Activated CD4-positive, alpha-beta T cell treated with anti-CD3 and anti-CD28 coated beads for 24 hours (primary cell): ENCODE results near the gene SPDYC.

Source experiments
- DNase-seq, 2 donors: peaks; one replicate each; pipeline ENCODE4 v3.0.0-alpha.2; 2020; ENCODE audit warnings: low read depth in 2 of 2

SPDYC gene

GRCh38 chr11:65170058-65170534, at the start of gene SPDYC:
TSS of gene SPDYC (plus strand) at chr11:65170233. CDS start at chr11:65171358, 1,125 bp downstream.
- DNase-seq, result no peak

- no peak for DNase-seq
These were observed 49.2 kb upstream of the SPDYC start for GRCh38 chr11:65120831-65121230.

- no peak for DNase-seq
These were observed 48.6 kb upstream of the SPDYC start for GRCh38 chr11:65121447-65121864.

GRCh38 chr11:65121865-65122696, 48.0 kb upstream of the SPDYC start, which contains the start of the genes FAU and MRPL49:
TSS of gene FAU (minus strand) at chr11:65122134. CDS start at chr11:65121813, 321 bp downstream.
TSS of gene MRPL49 (plus strand) at chr11:65122321. CDS start at chr11:65122347, 26 bp downstream.
- peak; percentile 97 to 99 for DNase-seq

GRCh38 chr11:65124480-65125196, 45.4 kb upstream of the SPDYC start:
- DNase-seq, result no peak

GRCh38 chr11:65125197-65126056, 44.6 kb upstream of the SPDYC start:
- no peak for DNase-seq

- no peak for DNase-seq
These were observed 43.3 kb upstream of the SPDYC start for GRCh38 chr11:65126624-65127274.

- DNase-seq, result no peak
These were observed 42.4 kb upstream of the SPDYC start for GRCh38 chr11:65127473-65128181.

- DNase-seq, result no peak
These were observed 41.6 kb upstream of the SPDYC start for GRCh38 chr11:65128182-65129145.

GRCh38 chr11:65129649-65130441, 40.2 kb upstream of the SPDYC start:
- DNase-seq, result no peak

GRCh38 chr11:65130631-65131416, 39.2 kb upstream of the SPDYC start:
- DNase-seq, result no peak

- DNase-seq, result no peak
These were observed 38.6 kb upstream of the SPDYC start for GRCh38 chr11:65131417-65131776.

GRCh38 chr11:65131895-65132237, 38.2 kb upstream of the SPDYC start:
- DNase-seq, result no peak

- no peak for DNase-seq
These were observed 37.6 kb upstream of the SPDYC start for GRCh38 chr11:65132238-65132987.

GRCh38 chr11:65132988-65133700, 36.9 kb upstream of the SPDYC start:
- no peak for DNase-seq

GRCh38 chr11:65133724-65134123, 36.3 kb upstream of the SPDYC start:
- DNase-seq, result no peak
